Measurements from ENCODE around the gene RMI2. TPM values are rescaled to one million over a fixed set of nuclear protein-coding genes. Genes with fewer than 3 reads are reported as not detected.

The RMI2 gene
- total and polyA plus RNA-seq, 9 of the 15 experiments (the other 6 are each of a cell fraction or from before 2014, with no cell fraction given): 8.0 to 43.4 (median 32.5) TPM

DNA sequence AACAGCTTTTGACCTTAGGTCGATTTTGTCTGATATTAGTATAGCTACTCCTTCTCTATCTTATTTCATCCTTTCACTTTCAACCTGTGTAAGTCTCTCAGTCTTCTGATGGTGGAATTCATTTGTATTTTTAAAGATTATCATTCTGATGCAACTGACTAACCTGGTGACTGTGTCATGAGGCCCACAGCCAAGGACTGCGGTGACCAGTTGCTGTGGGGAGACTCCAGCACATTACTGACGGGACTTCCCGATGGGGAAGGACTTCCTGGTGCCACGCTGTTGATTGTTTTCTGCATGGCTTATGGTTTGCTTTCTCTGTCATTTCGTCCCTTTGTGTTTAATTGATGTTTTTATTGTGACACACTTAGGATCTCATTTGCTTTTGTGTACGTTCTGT lies 34.2 kb downstream of the RMI2 start (continued):
- TF ChIP-seq NR2C2 (CRISPR knock-in tag; IDR thresholded peaks at IDR 0.05) (no peak), NR2C2 (tag; IDR thresholded peaks at IDR 0.05) (peak; percentile 23; the same call in 1 of the 2 replicates), ELF1 (tag; IDR thresholded peaks at IDR 0.05) (peak; percentile 50; the same call in 1 of the 2 replicates), GABPA (tag; conservative IDR thresholded peaks at IDR 0.05; ENCODE audit: low read depth) (peak; percentile 43; the same call in 1 of the 2 replicates), FOSL1 (tag; conservative IDR thresholded peaks at IDR 0.05) (0 out of 2 replicates have a peak, but pooled peaks have one; percentile 13), JUN (IDR thresholded peaks at IDR 0.05; ENCODE audit: borderline replicate concordance, low read depth, low read length) (0 out of 2 replicates have a peak, but pooled peaks have one; percentile 5), JUN (CRISPR knock-in tag; IDR thresholded peaks at IDR 0.05; ENCODE audit: borderline replicate concordance) (no peak), ZNF644 (tag; IDR thresholded peaks at IDR 0.05; ENCODE audit: low read depth) (no peak)
- TF ChIP-seq, protein P1, sequence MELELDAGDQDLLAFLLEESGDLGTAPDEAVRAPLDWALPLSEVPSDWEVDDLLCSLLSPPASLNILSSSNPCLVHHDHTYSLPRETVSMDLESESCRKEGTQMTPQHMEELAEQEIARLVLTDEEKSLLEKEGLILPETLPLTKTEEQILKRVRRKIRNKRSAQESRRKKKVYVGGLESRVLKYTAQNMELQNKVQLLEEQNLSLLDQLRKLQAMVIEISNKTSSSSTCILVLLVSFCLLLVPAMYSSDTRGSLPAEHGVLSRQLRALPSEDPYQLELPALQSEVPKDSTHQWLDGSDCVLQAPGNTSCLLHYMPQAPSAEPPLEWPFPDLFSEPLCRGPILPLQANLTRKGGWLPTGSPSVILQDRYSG (tag; conservative IDR thresholded peaks at IDR 0.05; ENCODE audit: low read depth): no peak

DNA sequence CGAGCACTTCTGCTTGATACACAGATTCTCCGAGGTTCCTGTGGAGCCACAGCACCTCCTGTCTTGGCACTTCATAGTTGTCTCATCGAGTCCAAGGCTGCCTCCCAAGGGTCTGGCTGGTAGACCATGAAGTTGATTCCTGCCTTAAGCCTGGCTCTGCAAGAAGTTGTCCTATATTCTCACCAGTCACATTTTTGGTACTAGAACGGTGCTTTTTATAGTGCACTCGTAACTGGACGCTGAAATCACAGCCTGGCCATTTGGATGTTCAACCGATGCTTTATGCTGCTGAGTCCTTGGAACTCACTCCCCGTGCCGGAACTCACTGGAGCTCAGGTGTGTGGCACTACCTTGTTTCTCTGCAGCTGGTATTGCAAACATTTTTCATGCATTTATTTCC lies 35.6 kb downstream of the RMI2 start:
- Histone ChIP-seq H3K4me1 (replicated peaks in 1 of 2; ENCODE audit: control insufficient read depth in 2 of 2, insufficient read depth in 2 of 2, low read length in 2 of 2) (peaks cover 5 to 20% of the 10 kb centered on the region in 2 experiments; a peak in 4 of 5 replicates), H3K9ac (ENCODE audit: insufficient read depth in 1 of 2, low read depth in 2 of 2, low read length in 2 of 2) (no peak overlapping the region), H3K36me3 (ENCODE audit: control insufficient read depth, insufficient read depth, low read length) (no peaks in the 10 kb centered on the region), H3K4me2 (ENCODE audit: insufficient read depth, low read length) (no peak overlapping the region), H3K9me1 (ENCODE audit: control insufficient read depth, insufficient read depth, low read length) (no peaks in the 10 kb centered on the region), H3K79me2 (ENCODE audit: control insufficient read depth, insufficient read depth, low read length) (no peaks in the 10 kb centered on the region), H3K9me3 (replicated peaks; ENCODE audit: control insufficient read depth, insufficient read depth, low read depth, low read length) (no peaks in the 10 kb centered on the region), H3K27me3 (ENCODE audit: control insufficient read depth in 2 of 2, insufficient read depth in 2 of 2, low read length in 2 of 2) (peaks cover 5 to 35% of the 10 kb centered on the region in 2 experiments; a peak in 3 of 5 replicates), H4K20me1 (replicated peaks; ENCODE audit: control insufficient read depth, insufficient read depth, low read length) (no peaks in the 10 kb centered on the region), H3K27ac (ENCODE audit: extremely low read depth, low read depth, low read length) (no peak overlapping the region), H2AFZ (ENCODE audit: low read depth, low read length) (no peak overlapping the region), H3K4me3 (no peak overlapping the region)
- TF ChIP-seq EZH2 (IDR thresholded peaks at IDR 0.05; ENCODE audit: borderline replicate concordance, low read depth, low read length) (no peak), KDM2B (CRISPR knock-in tag; IDR thresholded peaks at IDR 0.05) (no peak), HDAC1 (IDR thresholded peaks at IDR 0.05) (no peak)
- DNase-seq (ENCODE audit: extremely low read depth in 1 of 4, low spot score in 3 of 4) (no peak), FAIRE-seq (peak; percentile 35), ATAC-seq (no peak)
- ChIA-PET CTCF (ENCODE audit: low intra/inter-chr PET ratio) (no interaction called here), POLR2A (interaction anchor here (0.9 kb wide), 1 partner anchor 42 kb away, joined by 3 read pairs; no protein-coding TSS in a partner anchor)
- 30% methylated on average over 9 of the region's 9 CpGs for WGBS (ENCODE audit: insufficient coverage, low coverage, missing lambda C conversion rate)
- intact Hi-C loops (cut with micrococcal nuclease) (no loop called here), in situ Hi-C loops (cut with MboI) (no loop called here)
- no TSS peak for BruUV-seq (replicated peaks)
